ENCODE data around the gene ARPC5. TPM values are rescaled to one million over a fixed set of nuclear protein-coding genes. Genes with fewer than 3 reads are reported as not detected.

Gene ARPC5
- total and polyA plus RNA-seq, 2 of the 8 experiments (the other 6 are each of a cell fraction or from before 2014, with no cell fraction given), result 24.0 to 60.8 TPM

GRCh38 chr1:183674886-183675285, 39.3 kb upstream of the ARPC5 start (continued):
- no peak for TF ChIP-seq CHD7 (IDR thresholded peaks at IDR 0.05; ENCODE audit: insufficient replicate concordance, low read length)
- no peak for TF ChIP-seq CHD2 (IDR thresholded peaks at IDR 0.05; ENCODE audit: low read length)
- no peak for TF ChIP-seq ZNF274 (IDR thresholded peaks at IDR 0.05; ENCODE audit: borderline replicate concordance, extremely low read depth, low read length)
- TF ChIP-seq TAF1 (IDR thresholded peaks at IDR 0.05; ENCODE audit: low read depth, low read length), result no peak
- TF ChIP-seq KDM5A (IDR thresholded peaks at IDR 0.05; ENCODE audit: low read length), result no peak
- TF ChIP-seq ATF2 (IDR thresholded peaks at IDR 0.05; ENCODE audit: low read length), result no peak
- no peak for TF ChIP-seq HDAC6 (IDR thresholded peaks at IDR 0.05; ENCODE audit: low read depth, low read length)
- no peak for TF ChIP-seq SIRT6 (IDR thresholded peaks at IDR 0.05; ENCODE audit: low read length)
- TF ChIP-seq RFX5 (IDR thresholded peaks at IDR 0.05; ENCODE audit: borderline replicate concordance, low read depth, low read length), result no peak
- no peak for TF ChIP-seq GABPA (IDR thresholded peaks at IDR 0.05; ENCODE audit: borderline replicate concordance, insufficient read depth, low read length)
